GM18951 (cell line): ENCODE measurements around the gene NT5C1A.

Source experiments
- POLR2A ChIP-seq: IDR thresholded peaks from 4 replicates; pipeline ENCODE4 v1.6.1; 2011; ENCODE audit warnings: mild to moderate bottlenecking; ENCODE audit not compliant: insufficient read length, insufficient read depth; ENCODE audit errors: extremely low read depth
- in situ Hi-C: fragments of 300-500 bp; cut with MboI; formaldehyde crosslinking; loops from one replicate; pipeline ENCODE4 v1.12.0; 2022; ENCODE audit warnings: low sequenced_read_pairs, mixed read lengths, inconsistent platforms; ENCODE audit not compliant: unreplicated experiment

Gene NT5C1A

DNA sequence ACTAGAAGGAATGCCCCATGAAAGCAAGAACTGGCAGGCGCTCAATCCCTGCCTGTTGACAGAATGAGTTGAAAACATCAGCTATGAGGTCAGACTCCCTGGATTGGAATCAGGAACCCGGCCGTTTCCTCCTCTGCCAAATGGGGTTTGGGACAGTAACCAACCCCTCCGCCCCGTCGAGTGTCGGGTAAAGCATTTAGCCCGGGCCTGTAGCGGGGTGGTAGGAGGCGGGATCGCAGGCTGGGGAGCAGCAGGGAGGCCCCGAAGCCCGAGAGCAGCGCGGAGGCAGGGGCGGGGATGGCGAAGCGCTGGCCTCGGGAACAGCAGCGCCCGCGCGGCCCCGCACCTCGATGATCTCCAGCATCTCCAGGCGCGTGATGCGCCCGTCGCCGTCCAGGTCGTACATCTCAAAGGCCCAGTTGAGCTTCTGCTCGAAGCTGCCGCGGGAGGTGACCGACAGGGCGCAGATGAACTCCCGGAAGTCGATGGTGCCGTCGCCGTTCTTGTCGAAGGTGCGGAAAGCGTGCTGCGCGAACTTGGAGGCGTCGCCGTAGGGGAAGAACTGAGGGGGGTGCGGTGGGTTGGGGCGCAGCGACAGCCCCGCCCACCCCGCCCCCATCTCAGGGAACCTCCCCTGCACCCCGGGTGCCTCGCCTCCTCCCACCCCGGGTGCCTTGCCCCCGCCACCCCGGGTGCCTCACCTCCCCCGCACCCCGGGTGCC, 11.8 kb upstream of the NT5C1A start:
- in situ Hi-C loops: no loop called here
- TF ChIP-seq POLR2A: no peak

DNA sequence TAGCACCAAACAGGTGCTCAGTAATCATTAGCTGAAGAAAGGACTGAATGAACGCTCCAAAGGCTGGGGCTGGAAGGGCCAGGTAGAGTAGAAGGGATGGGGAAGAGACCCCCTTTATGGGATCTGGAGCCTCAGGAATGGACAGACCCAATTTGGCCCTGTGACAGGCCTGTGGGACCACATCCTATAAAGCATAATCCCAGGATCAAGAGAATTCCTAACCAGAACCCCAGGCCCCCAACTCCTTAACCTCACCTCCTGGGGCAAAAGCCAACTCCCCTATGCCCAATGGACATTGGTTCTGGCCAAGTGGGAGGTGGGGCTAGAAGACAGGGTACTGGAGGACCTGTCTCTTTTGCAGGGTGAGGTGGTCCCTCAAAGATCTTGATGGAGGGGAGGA, 10.1 kb upstream of the NT5C1A start:
- no peak for TF ChIP-seq POLR2A
- in situ Hi-C loops: no loop called here

DNA sequence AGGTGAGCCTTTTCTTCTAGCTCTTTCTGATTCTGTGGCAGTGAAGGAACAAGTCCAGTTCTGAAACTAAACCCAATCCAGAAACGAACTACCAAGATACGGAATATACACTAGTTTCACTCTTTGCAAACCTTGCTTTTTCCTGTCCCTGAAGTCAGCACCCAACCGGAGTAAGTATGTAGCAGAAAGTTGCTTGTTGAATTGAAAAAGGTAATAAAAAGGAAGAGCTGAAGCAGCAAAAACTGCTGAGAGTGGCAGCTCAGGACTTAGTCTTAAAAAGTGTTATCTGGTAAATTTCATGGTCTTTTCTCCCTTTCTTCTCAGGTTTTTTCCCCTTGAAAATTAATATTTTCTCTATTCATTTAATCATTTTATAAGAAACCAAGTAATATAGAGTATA, 9.4 kb upstream of the NT5C1A start:
- no peak for TF ChIP-seq POLR2A
- in situ Hi-C loops: no loop called here

DNA sequence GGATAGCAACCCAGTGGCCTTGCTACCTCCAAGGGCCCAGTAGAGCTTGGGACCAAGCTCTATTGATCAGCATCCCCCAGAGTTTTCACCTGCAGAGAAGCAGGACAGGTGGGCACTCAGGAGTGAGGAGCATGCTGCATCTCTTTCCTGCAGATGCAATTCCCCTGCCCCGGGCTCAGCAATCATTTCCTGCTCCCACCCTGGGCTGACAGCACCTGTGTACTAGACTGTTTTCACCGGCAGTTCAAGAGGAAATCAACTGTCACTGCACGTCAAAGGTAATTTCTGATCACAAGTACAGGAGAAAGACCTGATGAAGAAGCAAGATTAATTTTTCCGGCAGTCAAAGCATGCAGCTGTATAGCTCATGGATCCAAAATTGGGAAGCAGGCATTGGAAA, 8.8 kb upstream of the NT5C1A start:
- TF ChIP-seq POLR2A: no peak
- in situ Hi-C loops: no loop called here

DNA sequence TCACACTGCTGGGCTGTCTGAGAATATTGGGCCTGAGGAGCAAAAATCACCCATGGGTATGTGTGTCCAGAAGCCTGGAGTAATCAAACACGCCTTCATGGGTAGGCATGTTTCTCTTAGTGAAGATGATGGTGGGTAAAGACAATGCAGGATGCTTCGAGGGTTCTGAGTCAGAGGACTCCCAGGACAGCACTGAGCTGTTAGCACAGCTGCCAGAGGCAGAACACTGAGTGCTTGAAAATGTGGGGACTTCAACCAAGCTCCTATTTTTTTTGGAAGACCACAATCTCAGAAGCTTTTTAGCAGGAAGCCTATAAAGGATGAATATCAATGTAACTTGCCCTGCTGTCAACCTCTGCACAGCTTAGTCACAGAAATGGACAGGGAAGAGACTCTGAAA, 7.9 kb upstream of the NT5C1A start:
- no peak for TF ChIP-seq POLR2A

DNA sequence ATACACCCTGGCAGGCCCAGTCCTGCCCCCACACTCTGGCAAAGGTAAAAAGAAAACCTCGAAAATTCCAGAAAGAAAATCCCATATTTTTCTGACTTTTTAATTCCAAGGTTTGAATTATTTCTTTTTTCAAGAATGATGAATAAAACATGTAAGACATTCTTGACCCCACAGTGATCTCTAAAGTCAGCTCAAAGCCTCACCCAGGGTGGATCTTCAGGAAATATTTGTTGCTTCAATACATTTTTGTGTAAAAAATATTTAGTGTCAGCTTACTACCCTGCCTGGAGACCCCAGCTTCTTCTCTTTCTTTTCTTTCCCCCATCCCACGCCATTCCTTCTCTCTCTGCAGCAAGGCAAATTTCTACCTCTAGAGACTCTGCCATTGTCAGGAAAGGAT, 7.0 kb upstream of the NT5C1A start:
- no peak for TF ChIP-seq POLR2A
- in situ Hi-C loops: no loop called here

More for the DNA sequence above, 7.9 kb upstream of the NT5C1A start:
- in situ Hi-C loops: no loop called here

DNA sequence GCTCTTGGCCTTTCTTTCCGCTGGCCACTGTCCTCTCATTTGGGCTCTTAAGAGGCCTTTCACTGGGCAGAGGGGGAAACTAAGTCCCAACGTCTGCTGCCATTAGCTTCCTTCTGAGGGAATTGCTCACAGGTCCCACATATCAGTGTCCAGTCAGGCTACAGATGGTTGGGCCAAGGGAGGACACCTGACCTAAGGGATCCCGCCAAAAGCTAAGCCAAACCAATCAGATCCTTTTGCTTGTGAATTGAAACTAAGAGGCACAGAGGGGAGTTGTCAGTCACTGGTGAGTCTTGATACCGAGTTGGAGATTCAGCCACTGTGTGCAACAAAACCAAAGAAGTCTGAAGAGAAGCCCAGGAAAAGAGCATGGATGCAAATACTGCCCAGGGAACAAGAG, 5.7 kb upstream of the NT5C1A start:
- in situ Hi-C loops: no loop called here
- no peak for TF ChIP-seq POLR2A

DNA sequence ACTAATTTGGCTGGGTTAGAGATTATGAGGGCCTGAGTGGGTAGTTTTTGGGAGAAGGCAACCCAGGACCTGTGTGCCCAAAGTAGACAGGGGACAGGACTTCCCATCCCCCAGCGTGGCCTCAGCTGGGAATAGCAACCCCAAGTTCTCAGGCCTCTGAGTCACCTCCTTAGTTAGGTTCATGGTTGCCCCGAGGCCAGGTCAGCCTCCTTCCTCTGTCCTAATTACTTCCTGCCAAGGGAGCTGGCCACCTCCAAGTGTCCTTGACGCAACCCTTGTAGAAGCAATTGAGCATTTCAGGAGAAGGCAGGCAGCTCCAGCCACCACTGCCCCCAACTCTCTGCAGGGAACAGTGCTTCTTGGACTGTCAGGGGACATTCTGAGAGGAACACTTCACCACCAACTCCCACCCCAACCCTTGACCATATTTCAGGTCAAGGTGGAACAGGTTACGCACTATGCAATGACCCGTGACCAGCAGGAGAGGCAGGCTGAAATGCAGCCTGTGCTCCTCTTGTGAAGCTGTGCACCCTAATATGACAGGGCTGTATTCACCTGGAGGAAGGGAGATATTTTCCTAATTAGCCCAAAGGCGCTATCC, 5.1 kb upstream of the NT5C1A start:
- in situ Hi-C loops: no loop called here
- no peak for TF ChIP-seq POLR2A

DNA sequence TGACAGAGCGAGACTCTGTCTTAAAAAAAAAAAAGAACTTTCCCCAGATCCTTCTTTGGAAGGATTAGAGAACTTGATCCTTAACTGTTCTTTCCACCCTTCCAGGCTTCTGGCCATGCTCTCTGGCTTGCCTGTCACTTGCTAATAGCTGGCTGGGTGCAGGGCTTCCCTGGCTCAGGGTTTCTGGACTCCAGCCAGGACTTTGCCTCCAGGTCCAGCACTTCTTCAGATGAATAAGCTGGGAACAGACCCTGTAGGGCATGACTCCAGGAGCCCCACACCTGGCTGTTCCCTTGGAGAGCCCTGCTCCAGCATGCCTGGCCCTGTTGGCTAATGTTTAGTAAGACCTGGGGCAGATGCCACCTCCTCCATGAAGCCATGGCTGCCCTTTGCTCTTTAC, 3.3 kb upstream of the NT5C1A start:
- in situ Hi-C loops: no loop called here
- TF ChIP-seq POLR2A: no peak

DNA sequence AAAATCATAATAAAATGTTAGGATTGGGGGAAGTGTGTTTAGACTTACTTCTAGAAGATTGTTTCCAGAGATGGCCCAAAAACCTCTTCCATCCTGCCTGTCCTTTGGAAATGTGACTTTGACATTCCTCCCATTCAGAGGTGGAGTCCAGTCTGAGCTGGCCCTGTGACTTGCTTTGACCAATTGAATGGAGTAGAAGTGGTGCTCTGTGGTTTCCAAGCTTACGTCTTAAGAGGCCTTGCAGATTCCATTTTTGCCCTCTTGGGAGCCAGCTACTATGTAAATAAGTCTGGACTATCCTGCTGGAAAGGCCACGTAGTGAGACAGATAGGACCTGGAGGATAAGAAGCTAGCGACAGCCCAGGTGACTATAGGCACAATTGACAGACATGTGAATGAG, 1.3 kb upstream of the NT5C1A start:
- no peak for TF ChIP-seq POLR2A
- in situ Hi-C loops: no loop called here

DNA sequence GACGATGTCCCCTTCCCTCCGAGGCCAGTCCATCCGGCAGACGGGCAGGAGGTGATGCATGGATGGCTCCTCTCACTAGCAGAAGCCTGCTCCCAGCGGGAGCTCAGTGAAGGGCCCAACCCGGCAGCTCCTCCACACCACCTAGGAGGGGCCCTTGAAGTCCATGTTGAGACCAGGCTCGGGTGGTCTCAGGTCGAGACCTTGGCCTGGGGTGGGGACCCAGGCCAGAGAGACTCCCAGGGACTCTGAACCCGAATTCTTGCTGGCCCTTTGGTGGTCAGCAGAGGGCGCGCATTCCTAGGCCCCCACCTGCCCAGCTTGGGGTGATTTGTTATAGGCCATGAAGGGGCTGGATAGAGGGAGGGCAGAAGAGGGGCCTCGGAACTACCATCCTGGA, 642 bp upstream of the NT5C1A start:
- TF ChIP-seq POLR2A: no peak
- in situ Hi-C loops: no loop called here

DNA sequence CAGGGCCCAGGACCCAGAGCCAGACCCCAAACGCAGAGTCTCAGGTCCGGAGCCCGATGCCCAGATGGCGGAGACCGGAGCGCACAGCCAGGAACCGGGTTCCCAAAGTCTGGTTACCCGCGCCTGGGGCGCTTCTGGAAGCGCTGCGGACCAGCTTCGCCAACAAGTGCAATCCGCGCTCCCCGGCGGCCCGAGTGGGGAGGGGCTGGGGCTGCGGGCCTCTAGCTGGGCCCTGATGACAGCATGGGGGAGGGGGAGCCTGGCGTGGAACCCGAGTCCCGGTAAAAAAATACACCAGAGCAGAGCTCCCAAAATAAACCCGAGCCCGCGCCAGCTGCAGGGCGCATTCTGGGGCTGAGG, 494 bp downstream of the NT5C1A start:
- in situ Hi-C loops: no loop called here
- no peak for TF ChIP-seq POLR2A

DNA sequence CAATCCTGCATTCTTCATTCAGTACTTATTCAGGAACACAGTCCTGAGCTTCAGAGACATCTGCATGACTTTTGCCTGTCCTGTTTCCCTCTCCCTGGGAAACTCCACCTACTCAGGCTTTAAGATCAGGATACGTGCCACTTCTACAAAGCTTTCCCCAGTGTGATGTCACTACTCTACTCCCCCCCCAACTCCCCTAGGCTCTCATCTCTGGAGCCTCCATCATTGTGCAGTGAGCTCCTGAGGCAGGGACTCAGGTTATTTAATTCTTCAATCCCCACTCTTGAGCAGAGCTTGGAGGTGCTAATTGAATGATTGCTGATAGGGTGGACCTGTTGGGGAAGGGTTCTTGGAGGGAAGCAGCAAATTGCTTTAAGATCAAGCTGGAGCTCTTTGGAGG, 1.2 kb downstream of the NT5C1A start:
- in situ Hi-C loops: no loop called here
- TF ChIP-seq POLR2A: no peak

DNA sequence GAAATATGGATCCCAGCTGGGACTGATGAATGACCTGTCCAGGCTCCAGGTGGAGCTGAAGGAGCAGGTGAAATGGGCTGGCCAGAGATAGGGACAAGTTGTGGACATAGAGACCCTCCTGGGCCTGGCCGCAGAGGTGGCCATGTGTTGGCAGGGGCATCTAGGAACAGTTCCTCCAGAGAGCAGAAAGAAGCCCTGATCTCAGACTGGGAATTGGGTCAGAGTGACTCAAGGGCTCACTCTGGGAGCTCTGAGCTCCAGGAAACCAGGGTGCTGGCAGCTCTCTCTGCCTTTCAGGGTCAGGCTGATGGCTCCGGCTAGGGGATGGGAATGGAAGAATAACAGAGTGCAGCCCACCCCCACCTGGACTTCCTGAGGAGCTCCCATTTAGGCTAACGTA, 3.0 kb downstream of the NT5C1A start:
- TF ChIP-seq POLR2A: no peak
- in situ Hi-C loops: no loop called here

DNA sequence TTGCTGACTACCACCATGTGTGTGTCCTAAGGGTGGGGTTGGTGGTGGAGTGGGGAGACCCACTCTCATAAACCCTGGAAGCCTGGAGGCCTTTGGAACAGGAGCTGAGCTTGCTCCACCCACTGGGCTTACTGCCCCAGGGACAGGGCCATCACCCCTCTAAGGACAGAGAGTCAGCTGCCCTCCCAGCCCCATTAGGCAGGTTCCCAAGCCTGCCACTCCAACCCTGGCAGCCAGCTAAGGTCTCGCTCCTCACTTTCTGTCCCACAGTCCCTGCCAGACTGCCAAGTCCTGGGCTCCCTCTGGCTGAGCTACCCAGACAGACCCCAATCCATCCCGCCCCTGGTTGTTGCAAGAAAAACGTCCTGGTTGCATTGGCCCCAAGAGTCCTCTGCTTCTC, 3.8 kb downstream of the NT5C1A start:
- in situ Hi-C loops: no loop called here

DNA sequence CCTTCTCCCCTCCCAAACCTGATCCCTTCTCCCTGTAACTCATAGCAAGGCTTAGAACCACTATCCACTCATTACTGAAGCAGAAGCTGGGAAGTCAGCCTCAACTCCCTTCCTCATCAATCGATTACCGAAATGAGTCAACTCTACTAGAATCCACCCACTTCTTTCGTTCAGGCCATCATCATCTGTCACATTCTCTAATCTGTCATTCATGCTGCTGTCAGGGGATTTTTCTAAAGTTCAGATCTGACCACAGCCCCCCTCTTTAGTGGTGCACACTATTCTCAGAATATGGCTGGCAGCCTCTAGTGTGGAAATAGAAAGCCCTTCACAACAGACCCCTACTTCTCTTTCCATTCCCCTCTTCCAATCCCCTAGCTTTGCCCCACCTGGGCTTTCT, 5.1 kb downstream of the NT5C1A start:
- in situ Hi-C loops: no loop called here
- no peak for TF ChIP-seq POLR2A

More for the DNA sequence above, 3.8 kb downstream of the NT5C1A start:
- TF ChIP-seq POLR2A: no peak
